ENCODE results near the gene MGMT.

The MGMT gene

GRCh38 chr10:129741280-129741977 lies 274.4 kb downstream of the MGMT start:
- DNase-seq (ENCODE audit: low read depth) = no peak

GRCh38 chr10:129741978-129742741 lies 275.1 kb downstream of the MGMT start:
- DNase-seq (ENCODE audit: low read depth) = no peak

- DNase-seq (ENCODE audit: low read depth) = no peak
Measured at GRCh38 chr10:129742742-129743550, 275.9 kb downstream of the MGMT start.

GRCh38 chr10:129743738-129744133 lies 276.7 kb downstream of the MGMT start:
- no peak for DNase-seq (ENCODE audit: low read depth)

GRCh38 chr10:129744134-129745111 lies 277.4 kb downstream of the MGMT start:
- no peak for DNase-seq (ENCODE audit: low read depth)

- no peak for DNase-seq (ENCODE audit: low read depth)
Measured at GRCh38 chr10:129745186-129745750, 278.2 kb downstream of the MGMT start.

GRCh38 chr10:129754211-129755050 lies 287.4 kb downstream of the MGMT start:
- DNase-seq (ENCODE audit: low read depth) = no peak

GRCh38 chr10:129755158-129755591 lies 288.1 kb downstream of the MGMT start:
- no peak for DNase-seq (ENCODE audit: low read depth)

- no peak for DNase-seq (ENCODE audit: low read depth)
Measured at GRCh38 chr10:129755621-129756020, 288.6 kb downstream of the MGMT start.

GRCh38 chr10:129756912-129757901 lies 290.2 kb downstream of the MGMT start:
- DNase-seq (ENCODE audit: low read depth) = no peak

- DNase-seq (ENCODE audit: low read depth) = no peak
Measured at GRCh38 chr10:129758207-129759021, 291.4 kb downstream of the MGMT start.

GRCh38 chr10:129759214-129760002 lies 292.4 kb downstream of the MGMT start:
- no peak for DNase-seq (ENCODE audit: low read depth)

GRCh38 chr10:129760003-129760315 lies 292.9 kb downstream of the MGMT start:
- DNase-seq (ENCODE audit: low read depth) = no peak

GRCh38 chr10:129760416-129760815 lies 293.4 kb downstream of the MGMT start:
- DNase-seq (ENCODE audit: low read depth) = no peak

GRCh38 chr10:129761197-129761972 lies 294.3 kb downstream of the MGMT start:
- no peak for DNase-seq (ENCODE audit: low read depth)
